Skeletal muscle cell (primary cell): ENCODE measurements around the gene ATP6V1B1.

Experiments used
- DNase-seq: peaks from one replicate; pipeline ENCODE4 v3.0.0-alpha.2; 2010; ENCODE audit warnings: low read depth
- H3K4me3 ChIP-seq: 2 replicates; pipeline ENCODE4 v1.5.1; 2011; ENCODE audit warnings: low read depth, mild to moderate bottlenecking, control low read depth, low read length, moderate library complexity

ATP6V1B1 gene

GRCh38 chr2:70939839-70940580 lies 4.3 kb downstream of the ATP6V1B1 start:
- no peak for DNase-seq

DNA sequence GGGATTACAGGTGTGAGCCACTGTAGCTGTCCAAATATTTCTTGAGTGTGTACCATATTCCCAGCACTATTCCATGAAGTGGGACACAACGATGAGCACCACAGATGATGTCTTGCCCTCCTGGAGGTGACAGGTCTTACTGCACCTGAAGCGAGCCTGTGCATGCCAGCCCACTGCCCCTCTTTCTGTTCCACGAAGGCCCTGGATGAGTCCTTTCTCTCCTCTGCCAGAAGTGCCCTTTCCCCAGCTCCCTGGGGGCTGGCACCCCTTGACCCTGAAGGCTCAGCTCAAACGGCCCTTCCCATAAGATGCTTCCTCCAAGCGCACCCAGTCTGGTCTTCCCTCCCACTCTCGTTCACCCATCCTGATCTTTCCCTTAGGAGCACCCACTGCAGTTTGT lies 5.5 kb downstream of the ATP6V1B1 start:
- no peak for DNase-seq
- H3K4me3 ChIP-seq = no peak overlapping the region

More at GRCh38 chr2:70939839-70940580, 4.3 kb downstream of the ATP6V1B1 start:
- no peak overlapping the region for H3K4me3 ChIP-seq

DNA sequence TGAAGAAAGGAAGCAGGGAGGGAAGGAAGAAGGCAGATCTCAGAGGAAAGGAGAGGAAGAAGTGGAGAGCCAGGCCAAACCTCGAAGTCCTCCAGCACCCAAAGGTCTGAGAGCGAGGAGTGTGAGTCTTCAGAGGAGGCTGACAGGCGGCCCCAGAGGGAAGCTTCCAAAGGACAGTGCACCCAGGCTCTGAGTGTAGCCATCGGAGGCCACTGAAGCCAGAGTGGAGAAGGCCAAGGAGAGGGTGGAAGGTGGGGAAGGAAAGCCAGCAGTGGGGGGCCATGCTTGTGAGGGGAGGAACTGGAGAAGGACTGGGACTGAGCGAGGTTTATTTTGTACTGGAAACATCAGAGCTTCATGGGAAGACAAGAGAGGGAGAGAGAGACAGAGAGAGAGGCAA lies 6.0 kb downstream of the ATP6V1B1 start:
- no peak overlapping the region for H3K4me3 ChIP-seq
- no peak for DNase-seq

- no peak overlapping the region for H3K4me3 ChIP-seq
- DNase-seq = peak; percentile 18
These were observed 6.9 kb downstream of the ATP6V1B1 start for GRCh38 chr2:70942396-70943204.

DNA sequence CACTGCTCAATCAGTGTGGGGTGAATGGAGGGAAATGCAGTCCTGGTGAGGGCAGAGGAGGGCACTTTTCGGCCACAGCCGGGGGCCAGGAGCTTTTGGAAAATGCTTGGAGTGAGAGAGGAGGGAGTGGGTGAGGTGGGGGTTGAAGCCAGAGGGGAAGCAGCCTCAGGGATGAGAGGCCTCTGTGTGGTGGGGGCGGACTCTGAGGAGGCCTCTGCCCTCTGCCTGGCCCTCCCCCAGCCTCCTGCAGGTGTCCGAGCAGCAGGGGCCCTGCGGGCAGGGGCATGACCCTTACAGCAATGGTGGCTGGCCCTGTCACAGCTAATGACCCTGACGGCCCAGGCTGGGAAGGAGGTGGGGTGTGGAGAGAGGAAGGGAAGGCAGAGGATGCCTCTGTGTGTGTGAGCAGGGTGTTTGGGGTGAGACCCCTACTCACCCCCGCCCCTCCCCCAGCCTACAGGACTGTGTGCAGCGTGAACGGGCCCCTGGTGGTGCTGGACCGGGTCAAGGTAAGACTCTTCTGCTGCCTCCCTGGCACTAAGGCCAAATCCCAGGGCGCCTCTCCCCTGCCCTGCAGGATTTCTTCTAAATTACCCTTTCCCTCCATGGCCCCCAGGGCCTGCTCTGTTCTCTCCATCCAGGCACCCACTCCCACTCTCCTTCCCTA lies 7.6 kb downstream of the ATP6V1B1 start:
- no peak overlapping the region for H3K4me3 ChIP-seq
- DNase-seq = no peak

- H3K4me3 ChIP-seq = no peak overlapping the region
- DNase-seq = no peak
These were observed 8.5 kb downstream of the ATP6V1B1 start for GRCh38 chr2:70944111-70944690.

DNA sequence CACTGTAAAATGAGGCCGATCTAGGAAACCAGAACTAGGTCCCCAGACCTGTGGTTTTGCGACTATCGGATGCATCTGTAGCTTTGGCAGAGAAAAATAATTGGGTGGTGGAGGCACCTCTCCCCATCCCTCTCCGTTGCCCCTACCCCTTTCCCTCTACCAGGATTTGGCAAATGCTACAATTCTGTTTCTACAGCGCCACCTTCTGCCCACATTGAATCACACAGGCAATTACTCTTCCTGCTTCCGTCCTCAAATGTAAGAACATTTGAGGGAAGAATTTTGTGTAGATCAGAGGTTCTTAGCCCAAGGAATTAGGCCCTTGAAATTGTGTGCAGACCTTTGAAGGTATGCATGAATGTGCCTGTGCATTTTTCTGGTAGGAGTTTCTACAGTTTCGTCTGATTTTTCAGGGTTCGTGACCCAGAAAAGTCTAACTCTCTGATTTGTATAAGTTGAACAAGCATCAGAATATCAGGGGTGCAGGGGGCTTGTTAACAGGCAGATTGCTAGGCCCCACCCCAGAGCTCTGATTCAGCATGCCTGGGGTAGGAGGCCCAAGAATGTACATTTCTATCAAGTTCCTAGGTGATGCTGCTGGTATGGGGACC lies 11.2 kb downstream of the ATP6V1B1 start:
- no peak overlapping the region for H3K4me3 ChIP-seq
- DNase-seq = peak; percentile 19

DNA sequence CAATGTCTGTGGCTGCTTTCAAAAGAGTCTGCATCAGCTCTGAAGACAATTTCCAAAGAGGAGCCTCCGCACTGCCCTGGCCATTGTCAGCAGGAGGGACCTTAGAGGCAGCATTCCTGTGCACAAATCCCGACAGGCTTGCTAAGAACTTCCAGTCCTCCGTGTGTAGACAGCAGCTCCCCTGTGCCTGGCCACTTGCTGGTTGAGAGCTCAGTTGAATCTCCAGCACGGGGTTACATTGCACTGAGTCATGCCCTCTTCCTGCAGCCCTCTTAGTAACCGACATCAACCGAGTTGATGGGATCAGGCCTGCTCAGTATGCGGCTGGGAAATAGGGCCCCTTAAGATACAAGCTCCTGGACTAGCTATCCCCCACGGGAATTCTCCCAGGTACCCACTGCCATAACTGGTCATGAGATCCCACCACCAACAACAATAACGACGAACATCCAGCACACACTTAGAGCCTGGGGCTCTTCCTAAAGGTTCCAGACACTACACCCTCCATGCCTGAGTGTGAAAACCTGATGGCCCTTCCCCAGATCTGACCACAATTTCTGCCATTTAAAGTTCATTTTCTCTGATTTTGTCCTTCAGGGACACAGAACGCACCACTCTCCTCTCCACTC lies 12.0 kb downstream of the ATP6V1B1 start:
- no peak overlapping the region for H3K4me3 ChIP-seq
- peak; percentile 23 for DNase-seq

GRCh38 chr2:70948337-70949003 lies 12.8 kb downstream of the ATP6V1B1 start:
- H3K4me3 ChIP-seq = peak overlapping the region; percentile 30
- DNase-seq = peak; percentile 9

- H3K4me3 ChIP-seq = no peak overlapping the region
- DNase-seq = no peak
These were observed 13.4 kb downstream of the ATP6V1B1 start for GRCh38 chr2:70949086-70949485.

- H3K4me3 ChIP-seq = no peak overlapping the region
- DNase-seq = no peak
These were observed 19.2 kb downstream of the ATP6V1B1 start for GRCh38 chr2:70954886-70955285.

GRCh38 chr2:70956141-70956540 lies 20.4 kb downstream of the ATP6V1B1 start:
- no peak overlapping the region for H3K4me3 ChIP-seq
- no peak for DNase-seq

GRCh38 chr2:70957798-70958197 lies 22.1 kb downstream of the ATP6V1B1 start:
- no peak for DNase-seq
- H3K4me3 ChIP-seq = no peak overlapping the region

DNA sequence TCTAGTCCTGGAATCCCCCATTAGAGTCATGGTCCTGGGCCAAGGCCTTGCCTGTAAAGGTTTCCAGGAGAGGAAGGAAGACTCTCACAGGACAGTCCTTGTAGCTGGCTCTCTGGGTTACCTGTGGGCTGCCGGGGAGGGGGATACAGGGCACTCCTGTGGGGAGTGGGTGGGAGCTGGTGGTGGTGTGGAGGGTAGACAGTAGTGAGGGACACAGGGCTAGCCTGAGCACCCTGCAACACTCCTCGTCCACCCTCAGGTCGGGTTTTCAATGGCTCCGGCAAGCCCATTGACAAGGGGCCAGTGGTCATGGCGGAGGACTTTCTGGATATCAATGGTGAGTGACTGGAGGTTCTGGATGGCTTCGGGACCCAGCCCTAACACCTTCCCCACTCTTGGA lies 23.1 kb downstream of the ATP6V1B1 start:
- H3K4me3 ChIP-seq = no peak overlapping the region
- no peak for DNase-seq

DNA sequence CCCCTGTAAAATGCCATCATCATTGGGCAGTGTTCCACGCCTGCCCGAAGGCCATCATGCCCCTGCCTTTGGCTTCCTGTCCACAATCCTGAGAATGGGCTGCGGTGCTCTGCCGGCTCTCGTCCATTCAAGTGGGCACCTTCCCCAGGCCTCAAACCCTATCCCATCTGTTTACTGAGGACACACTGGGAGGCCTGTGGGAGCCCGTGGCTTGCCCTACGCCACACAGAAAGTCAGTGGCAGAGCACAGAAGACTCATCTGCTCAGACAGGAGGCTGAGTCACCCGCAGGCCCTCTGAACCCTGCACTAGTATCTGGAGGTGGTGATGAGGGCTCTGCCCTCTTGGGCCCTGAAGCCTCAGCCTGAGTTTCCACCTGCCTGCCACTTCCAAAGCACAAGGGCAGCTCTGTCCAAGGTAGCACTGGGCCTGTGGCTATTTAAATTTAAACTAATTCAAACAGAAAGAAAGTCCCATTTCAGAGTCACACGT lies 23.6 kb downstream of the ATP6V1B1 start:
- no peak overlapping the region for H3K4me3 ChIP-seq
- DNase-seq = no peak

DNA sequence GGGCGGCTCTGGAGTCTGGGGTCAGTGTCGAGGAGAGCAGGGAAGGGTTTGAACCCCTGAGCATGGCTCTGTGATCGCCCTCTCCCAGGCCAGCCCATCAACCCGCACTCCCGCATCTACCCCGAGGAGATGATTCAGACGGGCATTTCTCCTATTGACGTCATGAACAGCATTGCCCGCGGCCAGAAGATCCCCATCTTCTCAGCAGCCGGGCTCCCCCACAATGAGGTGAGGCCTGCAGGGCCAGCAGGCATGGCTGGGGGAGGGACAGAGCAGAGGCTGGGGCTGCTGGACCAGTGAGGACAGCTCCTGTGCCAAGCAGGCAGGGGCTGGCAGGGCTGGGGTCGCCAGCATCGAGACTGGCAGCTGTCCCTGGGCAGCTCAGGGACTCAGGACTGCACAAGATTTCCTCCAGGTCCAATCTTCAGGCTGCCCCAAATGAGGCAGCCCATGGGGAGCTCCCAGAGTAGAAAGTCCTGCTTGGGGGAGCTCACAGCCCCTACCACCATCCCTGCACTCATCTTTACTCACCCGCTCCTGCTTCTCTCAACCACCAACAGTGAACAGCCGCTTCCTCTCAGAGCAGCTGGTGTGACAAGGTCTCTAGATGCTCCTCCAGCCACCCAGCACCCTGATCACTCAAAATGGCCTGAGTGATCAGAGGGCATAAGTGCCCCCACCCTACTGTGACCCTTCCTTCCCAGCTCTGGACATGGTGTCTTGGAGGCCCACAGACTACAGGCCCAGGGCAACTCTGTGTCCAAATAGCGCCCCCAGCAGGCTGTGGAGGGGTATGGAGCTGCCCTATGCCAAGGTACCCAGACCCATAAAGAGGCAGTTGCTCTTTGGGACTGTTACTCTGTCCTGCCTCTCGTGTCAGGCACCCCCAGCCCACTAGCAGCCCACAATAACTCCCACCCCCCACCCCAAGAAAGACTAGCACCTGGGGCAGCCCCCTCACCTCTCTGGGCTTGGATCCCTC lies 24.4 kb downstream of the ATP6V1B1 start:
- DNase-seq = no peak
- no peak overlapping the region for H3K4me3 ChIP-seq
